K562 (cell line): ENCODE measurements around the gene LANCL3. TPM values are rescaled to one million over a fixed set of nuclear protein-coding genes. Genes with fewer than 3 reads are reported as not detected.

Experiments used
- ADNP ChIP-seq: fragments of 200-800 bp; sonication (Bioruptor generic); IDR thresholded peaks from 2 replicates; pipeline ENCODE4 v1.6.1; 2016; ENCODE audit warnings: missing genetic modification characterization, missing compliant biosample characterization
- CBFA2T2 ChIP-seq: fragments of 450-650 bp; conservative IDR thresholded peaks from 2 replicates; pipeline ENCODE4 v1.6.1; 2017; ENCODE audit warnings: mild to moderate bottlenecking
- CC2D1A ChIP-seq: fragments of 450-650 bp; IDR thresholded peaks from 2 replicates; pipeline ENCODE4 v1.6.1; 2017; ENCODE audit warnings: mild to moderate bottlenecking
- DPF2 ChIP-seq: fragments of 450-650 bp; IDR thresholded peaks from 2 replicates; pipeline ENCODE4 v1.6.1; 2016
- EHMT2 ChIP-seq: fragments of 450-650 bp; IDR thresholded peaks from 2 replicates; pipeline ENCODE4 v1.6.1; 2018; ENCODE audit warnings: antibody characterized with exemption
- EP300 ChIP-seq: IDR thresholded peaks from 2 replicates; pipeline ENCODE4 v1.6.1; 2012; ENCODE audit warnings: low read length, improper control_type of control experiment
- FOXA3 ChIP-seq, 2 experiments: fragments of 450-650 bp in 1 of 2; sonication (generic) in 1 of 2; formaldehyde crosslinking; IDR thresholded peaks in 1 of 2; conservative IDR thresholded peaks in 1 of 2; 2 replicates each; pipeline versions ENCODE4 v1.4.0 to v1.8.0; 2020 to 2022; ENCODE audit warnings: mild to moderate bottlenecking in 2 of 2, missing genetic modification reagents in 1 of 2
- GATA2 ChIP-seq: sonication (generic); formaldehyde crosslinking; IDR thresholded peaks from 2 replicates; pipeline ENCODE4 v1.4.0; 2020; ENCODE audit warnings: mild to moderate bottlenecking, missing genetic modification reagents
- HDAC3 ChIP-seq: fragments of 450-650 bp; IDR thresholded peaks from 2 replicates; pipeline ENCODE4 v1.6.1; 2018; ENCODE audit warnings: borderline replicate concordance, mild to moderate bottlenecking, moderate library complexity; ENCODE audit not compliant: partially characterized antibody
- KLF1 ChIP-seq: fragments of 450-650 bp; IDR thresholded peaks from 2 replicates; pipeline ENCODE4 v1.6.1; 2016; ENCODE audit warnings: missing genetic modification characterization, missing compliant biosample characterization
- LEF1 ChIP-seq: fragments of 450-650 bp; IDR thresholded peaks from 2 replicates; pipeline ENCODE4 v1.6.1; 2016; ENCODE audit warnings: mild to moderate bottlenecking
- NBN ChIP-seq: fragments of 450-650 bp; IDR thresholded peaks from 2 replicates; pipeline ENCODE4 v1.6.1; 2016; ENCODE audit warnings: low read depth, mild to moderate bottlenecking
- NCOR1 ChIP-seq: fragments of 450-650 bp; IDR thresholded peaks from 2 replicates; pipeline ENCODE4 v1.6.1; 2016; ENCODE audit warnings: mild to moderate bottlenecking, moderate library complexity
- NFXL1 ChIP-seq: fragments of 450-650 bp; formaldehyde crosslinking; IDR thresholded peaks from 2 replicates; pipeline ENCODE4 v1.4.0; 2021; ENCODE audit warnings: mild to moderate bottlenecking
- PHB2 ChIP-seq: fragments of 450-650 bp; IDR thresholded peaks from 2 replicates; pipeline ENCODE4 v1.6.1; 2017; ENCODE audit warnings: low read depth
- PML ChIP-seq: IDR thresholded peaks from 2 replicates; pipeline ENCODE4 v1.6.1; 2012; ENCODE audit warnings: low read length, inconsistent platforms
- POLR2AphosphoS5 ChIP-seq: IDR thresholded peaks from 2 replicates; pipeline ENCODE4 v1.6.1; 2011; ENCODE audit warnings: mild to moderate bottlenecking, low read depth, low read length, moderate library complexity; ENCODE audit not compliant: control insufficient read depth, insufficient read depth
- PRDM10 ChIP-seq: fragments of 450-650 bp; IDR thresholded peaks from 2 replicates; pipeline ENCODE4 v1.6.1; 2018; ENCODE audit not compliant: partially characterized antibody
- PTRF ChIP-seq: fragments of 450-650 bp; IDR thresholded peaks from 2 replicates; pipeline ENCODE4 v1.6.1; 2016; ENCODE audit warnings: mild to moderate bottlenecking, missing genetic modification characterization, missing compliant biosample characterization
- SMAD4 ChIP-seq: fragments of 250-450 bp; sonication (Bioruptor Pico); conservative IDR thresholded peaks from 2 replicates; pipeline ENCODE4 v1.8.0; 2021; ENCODE audit warnings: inconsistent platforms, mild to moderate bottlenecking, moderate library complexity
- SRSF3 ChIP-seq: fragments of 200-400 bp; formaldehyde crosslinking; IDR thresholded peaks from 2 replicates; pipeline ENCODE4 v1.6.1; 2016; ENCODE audit warnings: mild to moderate bottlenecking, low read length, moderate library complexity; ENCODE audit not compliant: insufficient read depth
- TAF9B ChIP-seq: fragments of 450-650 bp; IDR thresholded peaks from 2 replicates; pipeline ENCODE4 v1.6.1; 2018; ENCODE audit warnings: mild to moderate bottlenecking; ENCODE audit not compliant: partially characterized antibody
- TCF3 ChIP-seq: sonication (generic); formaldehyde crosslinking; IDR thresholded peaks from 2 replicates; pipeline ENCODE4 v1.4.0; 2020; ENCODE audit warnings: mild to moderate bottlenecking, missing genetic modification reagents
- TEAD4 ChIP-seq, 2 experiments: sonication (generic) in 1 of 2; formaldehyde crosslinking in 1 of 2; IDR thresholded peaks; 2 replicates each; pipeline versions ENCODE4 v1.6.1 to v1.8.0; 2012 to 2022; ENCODE audit warnings: borderline replicate concordance in 1 of 2, inconsistent platforms in 1 of 2, low read length in 1 of 2, mild to moderate bottlenecking in 1 of 2, missing genetic modification reagents in 1 of 2
- ZNF140 ChIP-seq: fragments of 250-450 bp; sonication (Bioruptor Pico); IDR thresholded peaks from 2 replicates; pipeline ENCODE4 v1.8.0; 2021; ENCODE audit warnings: moderate library complexity, mild to moderate bottlenecking, inconsistent platforms
- ZSCAN29 ChIP-seq: fragments of 450-650 bp; IDR thresholded peaks from 2 replicates; pipeline ENCODE4 v1.6.1; 2017
- polyA plus RNA-seq, 8 experiments: library from polyadenylated mRNA; depleted of rRNA in 4 of 8; stranded (reverse) in 5 of 8; unstranded in 3 of 8; fragments of >200 nt; fragmentation: Nextera tagmentation in 2 of 8; fragmentation: Illumina TruSeq in 1 of 8; extraction: Ambion mirVana in 2 of 8; extraction: Trizol in 1 of 8; gene quantifications; 2 replicates each; pipeline versions ENCODE4 v1.2.1 to v1.2.3, GENCODE V29; 2011 to 2014; ENCODE audit warnings: inconsistent platforms in 1 of 8, missing spikeins in 1 of 8
- total RNA-seq, 7 experiments: library from RNA; depleted of rRNA in 6 of 7; stranded (reverse); fragments of >200 nt in 6 of 7; fragmentation: Illumina TruSeq in 2 of 7; extraction: Trizol in 2 of 7; gene quantifications; 2 replicates each; pipeline versions ENCODE4 v1.2.1 to v1.2.3, GENCODE V29; 2011 to 2021; ENCODE audit warnings: low replicate concordance in 1 of 7

The LANCL3 gene
- total and polyA plus RNA-seq, 9 of the 15 experiments (the other 6 are each of a cell fraction or from before 2014, with no cell fraction given) = 0.41 to 1.5 (median 0.58) TPM

GRCh38 chrX:37716602-37717001 is 145.1 kb downstream of the LANCL3 start (continued):
- TF ChIP-seq FOXA3 (CRISPR knock-in tag; conservative IDR thresholded peaks at IDR 0.05 in 1 of 2, IDR thresholded peaks at IDR 0.05 in 1 of 2) (peak in 1 of 2 experiments; percentile 55; a peak in 1 of 4 replicates), POLR2AphosphoS5 (peak; percentile 59; the same call in 1 of the 2 replicates), PML (peak; percentile 69; the same call in 1 of the 2 replicates), CC2D1A (peak; percentile 98), NBN (0 out of 2 replicates have a peak, but pooled peaks have one; percentile 38), GATA2 (CRISPR knock-in tag) (peak; percentile 61), EP300 (peak; percentile 85), SRSF3 (no peak), EHMT2 (peak; percentile 91), PHB2 (peak; percentile 69; the same call in 1 of the 2 replicates), PTRF (tag) (no peak), ZSCAN29 (no peak), TCF3 (CRISPR knock-in tag) (peak; percentile 93), TAF9B (peak; percentile 30), ZNF140 (no peak), TEAD4 (IDR thresholded peaks at IDR 0.05; ENCODE audit: low read length) (peak; percentile 93), TEAD4 (CRISPR knock-in tag; IDR thresholded peaks at IDR 0.05; ENCODE audit: borderline replicate concordance) (no peak), SMAD4 (CRISPR knock-in tag) (peak; percentile 21; the same call in 1 of the 2 replicates), KLF1 (tag) (no peak), LEF1 (0 out of 2 replicates have a peak, but pooled peaks have one; percentile 26), NCOR1 (peak; percentile 91), PRDM10 (peak; percentile 9), HDAC3 (peak; percentile 69), CBFA2T2 (peak; percentile 87), DPF2 (peak; percentile 89), NFXL1 (CRISPR knock-in tag) (no peak), ADNP (tag) (no peak)
